Measurements from ENCODE around the gene TUBB4B. TPM values are rescaled to one million over a fixed set of nuclear protein-coding genes. Genes with fewer than 3 reads are reported as not detected.
A peak's percentile ranks its signal among the peaks of the same experiment; 100 is the strongest.

TUBB4B gene
- total RNA-seq, 6 experiments from 2014 or later: 88.4 to 274 (median 124) TPM

- ATAC-seq: no peak
- peak in 2 of 3 donors; percentile 28 to 51 for DNase-seq
- peaks cover 0 to 5% (median 0%) of the 10 kb centered on the region in 4 donors for H3K4me1 ChIP-seq
- H3K36me3 ChIP-seq: peaks cover 0 to 10% (median 0%) of the 10 kb centered on the region in 4 donors
- 84% methylated on average over 15 of the region's 24 CpGs for WGBS (ENCODE audit: insufficient coverage, low coverage, low lambda C conversion rate, missing lambda C conversion rate)
- H3K9me3 ChIP-seq: no peaks in the 10 kb centered on the region
- H3K4me3 ChIP-seq: no peak overlapping the region
- H3K27ac ChIP-seq: peak overlapping the region in 2 of 3 donors; percentile 70 to 95
- H3K27me3 ChIP-seq: no peaks in the 10 kb centered on the region
- TF ChIP-seq, protein P1, sequence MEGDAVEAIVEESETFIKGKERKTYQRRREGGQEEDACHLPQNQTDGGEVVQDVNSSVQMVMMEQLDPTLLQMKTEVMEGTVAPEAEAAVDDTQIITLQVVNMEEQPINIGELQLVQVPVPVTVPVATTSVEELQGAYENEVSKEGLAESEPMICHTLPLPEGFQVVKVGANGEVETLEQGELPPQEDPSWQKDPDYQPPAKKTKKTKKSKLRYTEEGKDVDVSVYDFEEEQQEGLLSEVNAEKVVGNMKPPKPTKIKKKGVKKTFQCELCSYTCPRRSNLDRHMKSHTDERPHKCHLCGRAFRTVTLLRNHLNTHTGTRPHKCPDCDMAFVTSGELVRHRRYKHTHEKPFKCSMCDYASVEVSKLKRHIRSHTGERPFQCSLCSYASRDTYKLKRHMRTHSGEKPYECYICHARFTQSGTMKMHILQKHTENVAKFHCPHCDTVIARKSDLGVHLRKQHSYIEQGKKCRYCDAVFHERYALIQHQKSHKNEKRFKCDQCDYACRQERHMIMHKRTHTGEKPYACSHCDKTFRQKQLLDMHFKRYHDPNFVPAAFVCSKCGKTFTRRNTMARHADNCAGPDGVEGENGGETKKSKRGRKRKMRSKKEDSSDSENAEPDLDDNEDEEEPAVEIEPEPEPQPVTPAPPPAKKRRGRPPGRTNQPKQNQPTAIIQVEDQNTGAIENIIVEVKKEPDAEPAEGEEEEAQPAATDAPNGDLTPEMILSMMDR (IDR thresholded peaks at IDR 0.05): no peak
- no peak for TF ChIP-seq POLR2A (IDR thresholded peaks at IDR 0.05)
- intact Hi-C loops (cut with DNase I): no loop called here
Observed at GRCh38 chr9:137275588-137276472, 34.7 kb downstream of the TUBB4B start.

DNA sequence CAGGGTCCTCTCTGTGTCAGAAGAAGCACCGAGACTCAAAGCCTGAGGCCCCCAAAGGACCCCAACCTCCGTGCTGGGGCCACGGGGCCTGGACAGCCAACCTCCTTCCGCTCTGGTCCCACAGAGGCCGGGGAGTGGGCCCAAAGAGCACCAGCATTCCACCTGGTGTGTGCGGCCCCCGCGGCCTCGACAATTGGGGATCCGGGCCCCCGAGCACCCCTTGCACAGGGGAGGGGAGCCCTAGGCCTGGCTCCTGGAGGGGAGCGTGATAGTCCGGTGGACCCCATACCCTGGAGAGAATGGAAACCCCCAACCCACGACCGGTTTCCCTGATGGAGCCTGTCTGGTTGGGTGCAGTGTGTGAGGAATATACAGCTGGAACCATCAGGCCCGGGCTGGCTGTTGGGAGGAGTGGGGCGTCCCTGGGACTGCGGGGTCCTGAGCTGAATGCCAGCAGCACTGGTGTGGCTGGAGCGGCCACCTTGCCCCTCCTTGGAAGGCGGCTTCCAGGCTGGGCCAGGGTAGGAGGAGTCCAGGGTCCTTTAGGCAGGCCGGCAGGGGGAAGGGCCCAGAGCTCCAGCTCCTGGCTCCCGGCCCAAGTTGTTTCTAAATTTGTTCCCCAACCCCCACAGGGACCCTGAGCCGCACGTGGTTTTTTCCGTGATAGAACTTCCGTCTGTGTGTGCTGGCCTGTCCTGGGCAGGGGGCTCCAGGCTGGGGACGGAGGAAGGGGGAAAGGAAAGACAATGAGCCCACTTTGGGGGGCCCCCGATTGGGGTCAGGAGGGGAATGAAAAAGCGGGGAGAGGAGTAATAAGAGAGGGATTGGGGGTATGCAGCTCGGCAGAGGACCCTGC, 35.6 kb downstream of the TUBB4B start:
- Histone ChIP-seq H3K4me3 (peak overlapping the region; percentile 39 to 57 (median 49)), H3K27me3 (no peaks in the 10 kb centered on the region), H3K36me3 (peaks cover 0 to 10% (median 0%) of the 10 kb centered on the region in 4 donors), H3K9me3 (no peaks in the 10 kb centered on the region), H3K4me1 (peaks cover 0 to 5% (median 0%) of the 10 kb centered on the region in 4 donors), H3K27ac (peak overlapping the region; percentile 70 to 95 (median 74))
- peak; percentile 75 to 77 (median 76) for DNase-seq
- TF ChIP-seq, protein P1 (IDR thresholded peaks at IDR 0.05): no peak
- TF ChIP-seq POLR2A (IDR thresholded peaks at IDR 0.05): no peak
- ATAC-seq: peak; percentile 38 to 62 (median 46)
- intact Hi-C loops (cut with DNase I): no loop called here
- 16% methylated on average over 12 of the region's 30 CpGs for WGBS (ENCODE audit: insufficient coverage, low coverage, low lambda C conversion rate, missing lambda C conversion rate)

DNA sequence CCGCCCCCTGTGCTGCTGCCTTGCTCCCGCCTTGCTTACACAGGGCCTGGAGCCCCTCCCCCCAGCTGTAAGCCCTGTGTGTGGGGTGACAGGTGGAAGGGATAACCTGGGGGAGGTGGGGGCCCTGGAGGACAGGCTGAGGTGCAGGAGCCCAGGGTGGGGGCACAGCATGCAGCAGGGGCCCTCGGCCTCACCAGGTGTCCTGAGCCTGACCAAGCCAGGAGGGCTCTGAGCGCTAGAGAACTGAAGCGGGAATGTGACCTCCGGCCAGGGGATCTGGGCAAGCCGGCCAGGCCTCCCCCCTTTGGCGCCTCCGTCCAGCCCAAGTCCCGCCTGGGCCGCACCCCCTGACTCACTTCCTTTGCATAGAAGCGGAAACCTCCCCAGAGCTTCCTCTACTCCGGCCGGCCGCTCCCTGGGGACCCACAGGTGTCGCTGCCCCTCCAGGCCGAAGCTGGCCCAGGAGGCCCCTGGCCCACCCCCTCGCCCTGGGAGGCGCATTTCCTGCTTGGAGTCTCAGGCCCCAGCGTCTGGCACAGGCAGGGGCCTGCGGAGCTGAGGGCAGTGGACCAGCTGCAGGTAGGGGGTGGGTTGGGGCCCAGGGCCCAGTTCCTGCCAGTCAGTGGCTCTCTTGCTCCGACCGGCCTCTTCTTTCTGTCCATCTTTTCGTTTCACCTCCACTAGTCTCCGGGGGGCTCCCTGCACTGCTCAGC, 36.4 kb downstream of the TUBB4B start, which contains the start of gene TOR4A:
Gene TOR4A, plus strand, starts transcription at position 398 of the 713 bp plus-strand sequence. CDS start 964 bp downstream, outside the sequence.
- 46% methylated on average over 2 of the region's 25 CpGs for WGBS (ENCODE audit: insufficient coverage, low coverage, low lambda C conversion rate, missing lambda C conversion rate)
- Histone ChIP-seq H3K4me3 (peak within 1 kb of the TSS; percentile 39 to 57 (median 49)), H3K9me3 (no peaks in the 10 kb centered on the region), H3K27me3 (no peaks in the 10 kb centered on the region), H3K4me1 (peaks cover 0 to 5% (median 0%) of the 10 kb centered on the region in 4 donors), H3K27ac (peak within 1 kb of the TSS; percentile 70 to 95 (median 74)), H3K36me3 (peaks cover 0 to 4% (median 0%) of the 10 kb centered on the region in 4 donors)
- intact Hi-C loops (cut with DNase I): no loop called here
- DNase-seq: peak; percentile 82 to 86 (median 84)
- ATAC-seq: peak; percentile 66 to 84 (median 74)
- peak; percentile 3 for TF ChIP-seq POLR2A (IDR thresholded peaks at IDR 0.05)
- TF ChIP-seq, protein P1 (IDR thresholded peaks at IDR 0.05): peak in 3 of 4 donors; percentile 5 to 14 (median 11)
